Lung microvascular endothelial cell (primary cell): Measurements from ENCODE around the gene UCMA. TPM values are rescaled to one million over a fixed set of nuclear protein-coding genes. Genes with fewer than 3 reads are reported as not detected.
A peak's percentile ranks its signal among the peaks of the same experiment; 100 is the strongest.

Experiments
- DNase-seq, 2 donors: peaks; one replicate each; pipeline versions ENCODE4 v3.0.0 to v3.0.0-alpha.2; 2010; ENCODE audit warnings: low read depth in 2 of 2
- total RNA-seq: library from RNA; depleted of rRNA; stranded (reverse); fragments of >200 nt; gene quantifications from 2 replicates; pipeline ENCODE4 v1.2.1, GENCODE V29; 2014

UCMA gene
- total RNA-seq, 1 donor from 2014 or later = not detected

- no peak for DNase-seq
Measured at GRCh38 chr10:13233358-13233757, 816 bp downstream of the UCMA start.

- no peak for DNase-seq
Measured at GRCh38 chr10:13231808-13232207, 2.4 kb downstream of the UCMA start.

GRCh38 chr10:13231190-13231589 is 3.0 kb downstream of the UCMA start:
- DNase-seq = no peak

GRCh38 chr10:13227031-13227430 is 7.1 kb downstream of the UCMA start:
- DNase-seq = no peak

GRCh38 chr10:13225601-13226000 is 8.6 kb downstream of the UCMA start:
- no peak for DNase-seq

- no peak for DNase-seq
Measured at GRCh38 chr10:13224210-13224995, 9.8 kb downstream of the UCMA start.

GRCh38 chr10:13223241-13223640 is 10.9 kb downstream of the UCMA start:
- no peak for DNase-seq

GRCh38 chr10:13222566-13222965 is 11.6 kb downstream of the UCMA start:
- no peak for DNase-seq

- no peak for DNase-seq
Measured at GRCh38 chr10:13222151-13222550, 12.0 kb downstream of the UCMA start.

- no peak for DNase-seq
Measured at GRCh38 chr10:13221572-13221971, 12.6 kb downstream of the UCMA start.

- DNase-seq = peak in 1 of 2 donors; percentile 22
Measured at GRCh38 chr10:13219685-13220670, 14.2 kb downstream of the UCMA start.

GRCh38 chr10:13218878-13219277 is 15.3 kb downstream of the UCMA start:
- DNase-seq = no peak

GRCh38 chr10:13213163-13213562 is 21.0 kb downstream of the UCMA start:
- DNase-seq = no peak

GRCh38 chr10:13206546-13207443 is 27.4 kb downstream of the UCMA start:
- DNase-seq = peak; percentile 66 to 76

- no peak for DNase-seq
Measured at GRCh38 chr10:13206091-13206490, 28.1 kb downstream of the UCMA start.

GRCh38 chr10:13201132-13201531 is 33.0 kb downstream of the UCMA start:
- peak in 1 of 2 donors; percentile 6 for DNase-seq

GRCh38 chr10:13195016-13195415 is 39.2 kb downstream of the UCMA start:
- DNase-seq = no peak

- DNase-seq = no peak
Measured at GRCh38 chr10:13193637-13194036, 40.5 kb downstream of the UCMA start.

GRCh38 chr10:13191362-13191761 is 42.8 kb downstream of the UCMA start:
- DNase-seq = no peak

GRCh38 chr10:13190816-13191215 is 43.4 kb downstream of the UCMA start:
- no peak for DNase-seq

GRCh38 chr10:13189961-13190360 is 44.2 kb downstream of the UCMA start:
- DNase-seq = peak in 1 of 2 donors; percentile 15
